Stimulated activated CD4-positive, alpha-beta T cell treated with anti-CD3 and anti-CD28 coated beads, Interleukin-12 subunit alpha, Interleukin-12 subunit beta, amount 100 ng/mL, for 48 hours (primary cell): ENCODE results near the gene TMEM52.

ENCODE experiments used
- DNase-seq, 3 donors: peaks; one replicate each; pipeline ENCODE4 v3.0.0-alpha.2; 2020; ENCODE audit warnings: low read depth in 2 of 3, low spot score in 1 of 3

The TMEM52 gene

GRCh38 chr1:1918901-1919303, at the start of gene TMEM52:
TMEM52 (minus strand) TSS chr1:1919279; CDS start chr1:1919265, 14 bp downstream.
- no peak for DNase-seq

GRCh38 chr1:1967879-1968278, 48.8 kb upstream of the TMEM52 start:
- DNase-seq = no peak

GRCh38 chr1:1967151-1967550, 48.1 kb upstream of the TMEM52 start:
- no peak for DNase-seq

GRCh38 chr1:1966071-1966740, 47.1 kb upstream of the TMEM52 start:
- no peak for DNase-seq

GRCh38 chr1:1965546-1965945, 46.5 kb upstream of the TMEM52 start:
- no peak for DNase-seq

- DNase-seq = no peak
Observed at GRCh38 chr1:1964811-1965210, 45.7 kb upstream of the TMEM52 start.

GRCh38 chr1:1963570-1963969, 44.5 kb upstream of the TMEM52 start:
- DNase-seq = no peak

GRCh38 chr1:1962752-1963151, 43.7 kb upstream of the TMEM52 start:
- no peak for DNase-seq

GRCh38 chr1:1960480-1961196, 41.6 kb upstream of the TMEM52 start:
- no peak for DNase-seq

GRCh38 chr1:1959840-1960479, 40.9 kb upstream of the TMEM52 start:
- DNase-seq = peak; percentile 70 to 72 (median 70)

- DNase-seq = no peak
Observed at GRCh38 chr1:1959459-1959839, 40.4 kb upstream of the TMEM52 start.

GRCh38 chr1:1958071-1958541, 39.0 kb upstream of the TMEM52 start:
- no peak for DNase-seq

GRCh38 chr1:1957533-1957961, 38.5 kb upstream of the TMEM52 start:
- DNase-seq = no peak

- DNase-seq = no peak
Observed at GRCh38 chr1:1956586-1957532, 37.8 kb upstream of the TMEM52 start.

- no peak for DNase-seq
Observed at GRCh38 chr1:1956101-1956500, 37.0 kb upstream of the TMEM52 start.

GRCh38 chr1:1955621-1956094, 36.6 kb upstream of the TMEM52 start:
- DNase-seq = no peak

GRCh38 chr1:1954831-1955441, 35.9 kb upstream of the TMEM52 start:
- peak; percentile 16 to 24 (median 20) for DNase-seq

GRCh38 chr1:1954015-1954414, 34.9 kb upstream of the TMEM52 start:
- no peak for DNase-seq

GRCh38 chr1:1950940-1951339, 31.9 kb upstream of the TMEM52 start:
- no peak for DNase-seq

GRCh38 chr1:1948783-1949182, 29.7 kb upstream of the TMEM52 start:
- DNase-seq = no peak
